Prostate gland (tissue), 2 donors: ENCODE data around the gene UCN2.

Experiments used
- CTCF ChIP-seq, 4 experiments: fragments of 200-600 bp in 2 of 4; fragments of 450-650 bp in 2 of 4; sonication (generic) in 2 of 4; IDR thresholded peaks; 1 replicate in 3 of 4; 2 replicates in 1 of 4; pipeline ENCODE4 v1.5.1; 2016 to 2019; ENCODE audit warnings: antibody characterized with exemption in 4 of 4, mild to moderate bottlenecking in 2 of 4, moderate library complexity in 2 of 4
- POLR2A ChIP-seq: fragments of 450-650 bp; IDR thresholded peaks from one replicate; pipeline ENCODE4 v1.6.1; 2016; ENCODE audit warnings: antibody characterized with exemption, mild to moderate bottlenecking
- POLR2AphosphoS5 ChIP-seq: sonication (generic); formaldehyde crosslinking; IDR thresholded peaks from one replicate; pipeline ENCODE4 v1.6.1; 2017; ENCODE audit warnings: antibody characterized with exemption

GRCh38 chr3:48596676-48597407, 33.3 kb upstream of the UCN2 start:
- no peak for TF ChIP-seq POLR2A
- TF ChIP-seq CTCF (IDR thresholded peaks at IDR 0.05) = no peak
- TF ChIP-seq POLR2AphosphoS5 = no peak
